Measurements from ENCODE around the gene KCNAB2.

KCNAB2 gene

DNA sequence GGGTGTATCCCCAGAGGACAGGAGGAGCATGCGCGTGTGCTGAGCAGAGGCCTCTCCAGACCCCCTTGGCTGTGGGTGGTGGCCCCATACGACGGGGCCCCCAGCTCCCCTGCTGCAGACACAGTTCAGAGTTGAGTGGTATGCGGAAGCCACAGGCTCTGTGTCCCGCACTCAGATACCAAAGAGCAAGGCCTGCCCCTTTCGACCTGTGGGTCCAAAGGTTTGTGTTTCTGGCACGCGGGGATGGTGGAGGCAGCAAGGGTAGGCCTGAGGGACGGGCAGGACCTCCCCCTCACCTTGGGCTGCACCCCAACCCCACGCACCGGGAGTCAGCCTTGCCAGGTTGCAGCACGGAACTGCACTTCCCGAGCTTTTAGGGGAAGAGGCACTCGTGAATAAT lies at the start of gene KCNAB2:
Gene KCNAB2, plus strand, starts transcription at position 328 of the 400 bp plus-strand sequence. CDS start 5,649 bp downstream, outside the sequence.
- no peak within 1 kb of the TSS for H3K9ac ChIP-seq (ENCODE audit: low read depth, low read length)
- no peak within 1 kb of the TSS for H3K27ac ChIP-seq (ENCODE audit: low read length)
- H3K36me3 ChIP-seq (ENCODE audit: insufficient read depth, low read depth, low read length) = no peaks in the 10 kb centered on the region
- no peaks in the 10 kb centered on the region for H3K9me3 ChIP-seq (ENCODE audit: insufficient read depth, low read depth, low read length)
- no peaks in the 10 kb centered on the region for H3K27me3 ChIP-seq (ENCODE audit: insufficient read depth, low read length)
- no peak within 1 kb of the TSS for H3K4me3 ChIP-seq (ENCODE audit: low read length)
- H3K4me1 ChIP-seq (ENCODE audit: insufficient read depth, low read length) = no peaks in the 10 kb centered on the region

DNA sequence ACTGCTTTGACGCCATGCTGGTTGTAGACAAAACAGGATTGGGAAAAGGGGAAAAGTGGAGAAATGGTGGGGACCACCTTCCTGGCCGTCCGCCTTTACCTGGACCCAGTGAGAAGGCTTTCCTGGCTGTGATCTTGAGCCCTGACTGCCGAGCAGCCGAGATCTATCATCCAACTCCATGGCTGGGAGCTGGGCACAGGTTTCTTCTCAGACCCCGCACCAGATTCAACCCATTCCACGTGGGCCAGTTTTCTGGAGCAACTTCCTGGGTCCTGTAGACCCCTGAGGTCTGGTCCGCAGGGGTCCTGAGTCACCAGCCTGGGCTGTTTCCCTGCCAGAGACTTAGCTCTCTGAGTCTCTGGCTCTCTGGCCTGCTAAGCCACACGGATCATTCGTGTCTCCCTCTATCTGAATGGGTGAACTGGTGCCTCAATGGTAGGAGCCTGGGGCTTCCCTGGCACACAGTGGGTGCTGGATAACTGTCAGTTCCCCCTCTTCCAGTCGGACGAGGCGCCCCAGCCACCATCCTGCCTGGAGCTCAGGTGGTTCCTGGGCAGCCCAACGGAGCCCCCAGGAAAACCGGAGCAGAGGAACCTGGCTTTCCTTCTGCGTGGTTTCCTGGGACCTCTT lies 48.9 kb upstream of the KCNAB2 start:
- Histone ChIP-seq H3K9ac (ENCODE audit: low read depth, low read length) (no peak overlapping the region), H3K36me3 (ENCODE audit: insufficient read depth, low read depth, low read length) (no peaks in the 10 kb centered on the region), H3K4me1 (ENCODE audit: insufficient read depth, low read length) (peaks cover 3% of the 10 kb centered on the region; the same call in 1 of the 2 replicates), H3K9me3 (ENCODE audit: insufficient read depth, low read depth, low read length) (no peaks in the 10 kb centered on the region), H3K27ac (ENCODE audit: low read length) (no peak overlapping the region), H3K4me3 (ENCODE audit: low read length) (no peak overlapping the region), H3K27me3 (ENCODE audit: insufficient read depth, low read length) (peaks cover 23% of the 10 kb centered on the region)

DNA sequence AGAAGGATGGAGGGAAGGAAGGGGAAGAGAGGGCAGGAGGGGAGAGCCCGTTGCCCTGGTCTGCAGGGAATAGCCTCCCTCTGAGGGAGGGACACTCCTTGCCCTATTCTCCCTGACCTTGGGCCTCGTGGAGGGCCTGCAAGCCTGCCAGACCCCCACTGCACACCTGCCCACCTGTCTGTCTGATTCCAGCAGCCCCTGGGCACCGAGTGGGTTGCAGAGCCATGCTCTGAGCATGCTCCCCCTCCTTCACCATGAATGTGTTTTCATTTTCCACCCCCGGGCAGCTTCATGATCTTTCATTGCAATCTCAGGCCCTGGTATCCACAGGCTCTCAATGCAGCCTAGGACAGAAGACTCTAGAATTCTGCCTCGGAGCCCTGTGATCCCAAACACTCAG lies 48.4 kb upstream of the KCNAB2 start:
- Histone ChIP-seq H3K4me3 (ENCODE audit: low read length) (no peak overlapping the region), H3K4me1 (ENCODE audit: insufficient read depth, low read length) (peaks cover 3% of the 10 kb centered on the region; the same call in 1 of the 2 replicates), H3K27me3 (ENCODE audit: insufficient read depth, low read length) (peaks cover 27% of the 10 kb centered on the region), H3K27ac (ENCODE audit: low read length) (no peak overlapping the region), H3K36me3 (ENCODE audit: insufficient read depth, low read depth, low read length) (no peaks in the 10 kb centered on the region), H3K9ac (ENCODE audit: low read depth, low read length) (no peak overlapping the region), H3K9me3 (ENCODE audit: insufficient read depth, low read depth, low read length) (no peaks in the 10 kb centered on the region)

DNA sequence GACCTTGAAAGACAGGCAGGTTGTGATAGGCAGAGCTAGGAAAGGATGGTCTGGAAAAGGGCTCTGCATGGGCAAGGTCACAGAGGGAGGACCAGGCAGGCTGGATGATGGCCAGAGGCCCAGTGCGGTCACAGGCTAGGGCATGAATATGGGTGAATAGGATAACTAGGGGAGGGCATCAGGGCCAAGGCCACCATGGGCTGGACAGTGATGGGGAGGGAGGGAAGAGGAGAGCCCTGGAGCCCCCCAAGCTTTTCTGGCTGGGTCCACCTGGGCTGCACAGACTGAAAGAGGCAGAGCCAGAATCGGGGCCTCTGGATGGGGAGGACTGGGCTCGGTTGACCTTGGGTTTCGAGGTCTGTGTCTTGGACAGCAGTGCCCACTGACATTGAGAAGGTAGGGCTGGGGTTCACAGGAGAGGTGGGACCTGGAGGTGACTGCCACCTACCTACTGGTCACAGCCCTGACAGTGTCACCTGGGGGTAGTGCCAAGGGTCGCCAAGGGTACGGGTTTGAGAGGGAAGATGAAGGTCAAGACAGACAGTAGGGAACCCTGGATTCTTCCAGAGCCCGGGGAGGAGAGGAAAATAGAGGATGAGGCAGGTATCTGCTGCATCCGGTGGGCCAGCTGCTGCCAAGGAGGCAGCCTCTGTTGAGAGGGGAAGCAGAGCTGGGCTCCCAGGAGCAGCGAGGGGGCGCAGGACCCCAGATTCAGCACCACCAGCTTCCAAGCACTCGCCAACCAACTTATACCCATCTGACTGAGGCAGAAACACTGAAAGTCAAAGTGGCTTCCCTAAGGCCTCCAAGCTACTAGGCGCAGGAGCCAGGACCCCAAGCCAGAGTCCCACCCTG lies 47.4 kb upstream of the KCNAB2 start:
- Histone ChIP-seq H3K9ac (ENCODE audit: low read depth, low read length) (no peak overlapping the region), H3K36me3 (ENCODE audit: insufficient read depth, low read depth, low read length) (no peaks in the 10 kb centered on the region), H3K4me3 (ENCODE audit: low read length) (no peak overlapping the region), H3K27ac (ENCODE audit: low read length) (no peak overlapping the region), H3K27me3 (ENCODE audit: insufficient read depth, low read length) (peaks cover 35% of the 10 kb centered on the region), H3K4me1 (ENCODE audit: insufficient read depth, low read length) (peaks cover 5% of the 10 kb centered on the region; the same call in 1 of the 2 replicates), H3K9me3 (ENCODE audit: insufficient read depth, low read depth, low read length) (no peaks in the 10 kb centered on the region)

DNA sequence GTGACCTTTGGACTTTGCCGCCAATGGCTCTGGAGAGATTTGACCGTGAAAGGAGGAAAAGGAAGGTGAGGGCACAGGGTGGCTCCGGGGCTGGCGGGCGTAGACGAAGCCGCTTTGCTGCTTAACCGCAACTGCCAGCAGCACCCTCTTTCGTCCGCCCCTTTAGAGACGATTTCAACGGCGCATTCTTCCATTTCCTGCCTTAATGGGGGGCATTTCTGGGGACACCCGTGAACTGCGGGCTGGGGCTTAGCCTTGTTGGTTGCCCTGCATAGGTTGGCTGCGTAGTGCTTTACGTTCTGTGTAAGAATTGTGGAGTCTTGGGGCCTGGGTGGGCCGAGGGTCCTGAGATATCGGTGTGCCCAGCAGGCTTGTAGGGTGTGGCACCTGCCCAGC lies 46.8 kb upstream of the KCNAB2 start:
- peaks cover 9% of the 10 kb centered on the region; the same call in 1 of the 2 replicates for H3K4me1 ChIP-seq (ENCODE audit: insufficient read depth, low read length)

DNA sequence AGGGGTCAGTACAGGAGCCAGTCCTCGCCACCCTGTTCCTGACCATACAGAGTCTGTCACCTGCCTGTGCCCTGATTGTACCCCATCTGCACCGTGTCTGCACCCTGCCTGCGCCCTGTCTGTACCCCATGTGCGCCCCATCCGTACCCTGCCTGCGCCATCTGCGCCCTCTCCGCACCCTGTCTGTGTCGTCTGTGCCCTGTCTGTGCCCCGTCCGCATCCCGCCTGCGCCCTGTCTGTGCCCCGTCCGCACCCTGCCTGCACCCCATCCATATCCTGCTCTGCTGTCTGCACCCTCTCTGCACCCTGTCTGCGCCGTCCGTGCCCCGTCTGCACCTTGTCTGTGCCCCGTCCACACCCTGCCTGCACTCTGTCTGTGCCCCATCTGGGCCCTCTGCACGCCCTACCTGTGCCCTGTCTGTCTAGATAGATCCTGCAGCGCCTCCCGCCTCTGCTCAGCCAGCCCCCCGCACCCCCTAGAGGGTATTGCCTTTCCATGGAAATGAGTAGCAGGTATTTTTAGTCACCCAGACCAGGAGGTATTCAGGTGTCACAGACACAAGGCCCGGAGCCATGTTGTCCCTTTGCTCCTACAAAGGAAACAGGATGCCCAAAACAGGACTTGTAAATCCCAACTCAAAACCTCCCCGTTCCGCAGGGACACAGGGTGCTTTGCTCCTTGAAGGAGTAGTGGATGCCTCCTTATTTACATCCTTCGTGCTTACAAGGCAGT lies 45.8 kb upstream of the KCNAB2 start:
- no peak overlapping the region for H3K9ac ChIP-seq (ENCODE audit: low read depth, low read length)
- H3K9me3 ChIP-seq (ENCODE audit: insufficient read depth, low read depth, low read length) = no peaks in the 10 kb centered on the region
- peaks cover 6% of the 10 kb centered on the region; the same call in 1 of the 2 replicates for H3K4me1 ChIP-seq (ENCODE audit: insufficient read depth, low read length)
- no peak overlapping the region for H3K27ac ChIP-seq (ENCODE audit: low read length)
- H3K36me3 ChIP-seq (ENCODE audit: insufficient read depth, low read depth, low read length) = no peaks in the 10 kb centered on the region
- peaks cover 28% of the 10 kb centered on the region for H3K27me3 ChIP-seq (ENCODE audit: insufficient read depth, low read length)
- no peak overlapping the region for H3K4me3 ChIP-seq (ENCODE audit: low read length)

More for the DNA sequence above, 46.8 kb upstream of the KCNAB2 start:
- Histone ChIP-seq H3K9ac (ENCODE audit: low read depth, low read length) (no peak overlapping the region), H3K27ac (ENCODE audit: low read length) (no peak overlapping the region), H3K36me3 (ENCODE audit: insufficient read depth, low read depth, low read length) (no peaks in the 10 kb centered on the region), H3K4me3 (ENCODE audit: low read length) (no peak overlapping the region), H3K9me3 (ENCODE audit: insufficient read depth, low read depth, low read length) (no peaks in the 10 kb centered on the region), H3K27me3 (ENCODE audit: insufficient read depth, low read length) (peaks cover 34% of the 10 kb centered on the region)

DNA sequence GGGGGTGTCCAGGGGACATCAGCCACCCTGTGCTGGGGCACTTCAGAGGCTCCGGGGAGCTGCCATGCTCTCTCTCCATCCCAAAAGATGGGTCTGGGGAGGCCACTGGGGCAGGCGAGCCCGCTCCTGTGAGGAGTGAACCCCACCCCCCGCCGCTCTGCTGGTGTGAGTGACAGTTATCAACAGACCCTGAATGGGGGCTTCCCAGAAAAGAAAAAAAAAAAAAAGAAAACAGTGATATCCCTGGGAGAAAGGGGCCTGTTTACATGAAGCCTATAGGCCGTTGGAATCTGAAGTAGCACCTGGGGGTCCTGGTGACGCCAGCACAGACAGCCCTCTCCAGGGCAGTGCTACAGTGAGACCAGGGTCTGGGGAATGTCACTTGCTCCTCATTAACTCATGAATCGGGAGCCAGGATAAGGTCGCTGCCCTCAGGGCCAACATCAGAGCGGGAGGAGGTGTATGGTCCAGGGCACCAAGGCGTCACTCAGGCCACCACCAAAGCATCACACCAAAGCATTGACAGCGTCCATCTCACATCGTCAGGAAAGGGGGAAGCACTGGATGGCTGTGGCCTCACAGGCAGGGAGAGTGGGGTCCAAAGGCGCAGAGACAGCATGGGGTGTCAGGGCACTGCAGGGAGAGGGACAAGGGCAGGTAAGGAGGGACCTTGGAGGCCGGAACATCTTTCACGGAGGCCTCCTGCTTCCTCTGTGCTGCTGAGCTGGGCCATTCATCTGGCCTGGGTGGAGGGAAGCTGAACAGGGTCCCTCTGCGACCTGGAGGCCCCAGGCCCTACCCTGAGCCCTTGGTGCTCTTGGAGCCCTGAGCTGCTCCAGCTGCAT lies 45.0 kb upstream of the KCNAB2 start:
- peaks cover 6% of the 10 kb centered on the region; the same call in 1 of the 2 replicates for H3K4me1 ChIP-seq (ENCODE audit: insufficient read depth, low read length)

DNA sequence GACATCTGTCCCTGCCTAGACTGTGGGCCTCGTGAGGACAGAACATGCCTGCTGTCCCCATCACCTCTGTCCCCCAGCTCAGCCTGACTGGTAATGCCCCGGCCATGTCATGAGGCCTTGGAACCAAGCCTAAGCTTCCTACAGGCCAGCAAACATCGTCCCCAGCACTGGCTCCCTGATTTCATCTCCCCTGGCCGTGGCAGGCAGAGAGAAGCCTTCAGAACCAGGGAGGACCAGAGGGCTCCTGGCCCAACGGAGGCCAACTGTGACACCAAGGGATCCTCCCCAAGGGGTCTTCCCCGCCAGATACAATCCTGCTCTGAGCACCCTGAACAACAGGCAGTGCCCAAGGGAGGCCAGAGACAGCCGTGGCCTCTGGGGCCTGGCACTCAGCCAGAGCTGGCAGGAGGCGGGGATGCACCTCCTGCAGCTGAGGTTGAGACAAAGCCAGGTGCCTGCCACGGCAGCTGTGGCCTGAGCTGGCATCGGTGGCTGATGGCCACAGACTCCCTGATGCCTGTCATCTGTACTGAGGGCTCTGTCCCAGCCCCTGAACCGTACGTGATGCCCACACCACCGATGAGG lies 43.6 kb upstream of the KCNAB2 start:
- no peak overlapping the region for H3K9ac ChIP-seq (ENCODE audit: low read depth, low read length)
- no peak overlapping the region for H3K27ac ChIP-seq (ENCODE audit: low read length)
- H3K36me3 ChIP-seq (ENCODE audit: insufficient read depth, low read depth, low read length) = no peaks in the 10 kb centered on the region
- H3K4me1 ChIP-seq (ENCODE audit: insufficient read depth, low read length) = peaks cover 6% of the 10 kb centered on the region; the same call in 1 of the 2 replicates
- H3K4me3 ChIP-seq (ENCODE audit: low read length) = no peak overlapping the region
- H3K9me3 ChIP-seq (ENCODE audit: insufficient read depth, low read depth, low read length) = no peaks in the 10 kb centered on the region
- peaks cover 22% of the 10 kb centered on the region for H3K27me3 ChIP-seq (ENCODE audit: insufficient read depth, low read length)

More for the DNA sequence above, 45.0 kb upstream of the KCNAB2 start:
- no peak overlapping the region for H3K9ac ChIP-seq (ENCODE audit: low read depth, low read length)
- H3K27me3 ChIP-seq (ENCODE audit: insufficient read depth, low read length) = peaks cover 22% of the 10 kb centered on the region
- no peak overlapping the region for H3K4me3 ChIP-seq (ENCODE audit: low read length)
- no peak overlapping the region for H3K27ac ChIP-seq (ENCODE audit: low read length)
- no peaks in the 10 kb centered on the region for H3K9me3 ChIP-seq (ENCODE audit: insufficient read depth, low read depth, low read length)
- no peaks in the 10 kb centered on the region for H3K36me3 ChIP-seq (ENCODE audit: insufficient read depth, low read depth, low read length)

DNA sequence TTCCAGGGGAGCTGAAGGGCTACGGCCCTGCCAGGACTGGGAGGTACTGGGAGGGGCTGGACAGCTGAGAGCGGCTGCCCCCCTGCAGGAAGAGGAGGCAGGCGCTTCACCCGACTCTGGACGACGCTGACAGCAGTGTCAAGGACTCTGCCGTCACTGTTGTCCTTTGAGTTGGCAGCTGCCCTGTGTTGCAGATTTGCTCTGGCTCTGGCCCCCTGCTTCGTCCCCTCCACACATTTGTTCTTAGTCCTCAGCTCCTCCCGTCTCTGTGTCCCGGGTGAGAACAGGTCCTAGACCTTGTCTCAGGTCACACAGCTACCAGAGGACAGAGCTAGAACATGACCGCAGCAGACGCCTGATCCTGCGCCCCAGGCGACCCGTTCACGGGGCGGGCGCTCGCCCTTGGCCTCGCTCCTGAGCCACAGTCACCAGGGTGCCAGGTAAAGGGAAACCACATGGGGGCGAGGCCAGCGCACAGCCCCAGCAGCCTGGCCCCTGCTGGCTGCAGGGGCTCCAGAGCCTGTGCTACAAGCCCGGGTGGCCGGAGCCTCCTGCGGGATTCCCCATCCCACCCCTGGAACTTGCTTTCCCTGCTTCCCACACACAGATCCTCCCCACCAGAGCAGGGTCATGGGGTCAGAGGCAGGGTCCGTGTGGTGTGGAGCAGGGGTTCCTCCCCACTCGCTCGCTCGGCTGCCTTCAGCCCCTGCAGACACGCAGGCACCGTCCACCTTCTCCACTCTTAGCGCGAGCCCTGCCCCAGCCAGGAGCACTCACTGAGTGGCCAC lies 42.8 kb upstream of the KCNAB2 start:
- peaks cover 22% of the 10 kb centered on the region for H3K27me3 ChIP-seq (ENCODE audit: insufficient read depth, low read length)
- no peaks in the 10 kb centered on the region for H3K36me3 ChIP-seq (ENCODE audit: insufficient read depth, low read depth, low read length)
- no peak overlapping the region for H3K4me3 ChIP-seq (ENCODE audit: low read length)
- H3K9ac ChIP-seq (ENCODE audit: low read depth, low read length) = peak overlapping the region; percentile 46; the same call in 1 of the 2 replicates
- no peaks in the 10 kb centered on the region for H3K9me3 ChIP-seq (ENCODE audit: insufficient read depth, low read depth, low read length)
- no peak overlapping the region for H3K27ac ChIP-seq (ENCODE audit: low read length)
- peaks cover 6% of the 10 kb centered on the region; the same call in 1 of the 2 replicates for H3K4me1 ChIP-seq (ENCODE audit: insufficient read depth, low read length)
